Fibroblast of lung (primary cell): Measurements from ENCODE around the gene TAT. TPM values are rescaled to one million over a fixed set of nuclear protein-coding genes. Genes with fewer than 3 reads are reported as not detected.

Source experiments
- DNase-seq, 2 donors: peaks; one replicate each; pipeline versions ENCODE4 v3.0.0 to v3.0.0-alpha.2; 2010; ENCODE audit warnings: low read depth in 2 of 2
- H2AFZ ChIP-seq: 2 replicates; pipeline ENCODE4 v1.5.1; 2012; ENCODE audit warnings: low read length, control low read depth, inconsistent platforms
- H3K27ac ChIP-seq: 2 replicates; pipeline ENCODE4 v1.5.1; 2011; ENCODE audit warnings: low read length, control low read depth; ENCODE audit not compliant: insufficient read depth
- H3K27me3 ChIP-seq: 2 replicates; pipeline ENCODE4 v1.5.1; 2011; ENCODE audit warnings: mild to moderate bottlenecking, low read length; ENCODE audit not compliant: control insufficient read depth, insufficient read depth
- H3K36me3 ChIP-seq: 2 replicates; pipeline ENCODE4 v1.5.1; 2011; ENCODE audit warnings: low read length; ENCODE audit not compliant: control insufficient read depth, insufficient read depth
- H3K4me1 ChIP-seq: 2 replicates; pipeline ENCODE4 v1.5.1; 2011; ENCODE audit warnings: low read length; ENCODE audit not compliant: control insufficient read depth, insufficient read depth; ENCODE audit errors: extremely low read depth
- H3K4me2 ChIP-seq: 2 replicates; pipeline ENCODE4 v1.5.1; 2011; ENCODE audit warnings: low read length, control low read depth; ENCODE audit not compliant: insufficient read depth; ENCODE audit errors: extremely low read depth
- H3K4me3 ChIP-seq, 4 experiments: fragments of 200-600 bp in 1 of 4; sonication (generic) in 1 of 4; replicated peaks in 1 of 4; 2 replicates each; pipeline ENCODE4 v1.5.1; 2011 to 2016; ENCODE audit warnings: low read length in 4 of 4, low read depth in 3 of 4, mild to moderate bottlenecking in 3 of 4, control low read depth in 2 of 4, inconsistent platforms in 1 of 4, mixed read lengths in 1 of 4; ENCODE audit not compliant: insufficient read depth in 1 of 4; ENCODE audit errors: control extremely low read depth in 1 of 4
- H3K79me2 ChIP-seq: 2 replicates; pipeline ENCODE4 v1.5.1; 2012; ENCODE audit warnings: mild to moderate bottlenecking, low read length, inconsistent platforms; ENCODE audit not compliant: control insufficient read depth, insufficient read depth
- H3K9ac ChIP-seq: 2 replicates; pipeline ENCODE4 v1.5.1; 2011; ENCODE audit warnings: mild to moderate bottlenecking, low read length, control low read depth; ENCODE audit not compliant: insufficient read depth
- H3K9me3 ChIP-seq: 2 replicates; pipeline ENCODE4 v1.5.1; 2012; ENCODE audit warnings: low read depth, low read length; ENCODE audit not compliant: control insufficient read depth, insufficient read depth
- H4K20me1 ChIP-seq: 2 replicates; pipeline ENCODE4 v1.5.1; 2011; ENCODE audit warnings: low read length; ENCODE audit not compliant: control insufficient read depth, insufficient read depth; ENCODE audit errors: extremely low read depth
- CTCF ChIP-seq, 2 donors: IDR thresholded peaks in 1 of 2; conservative IDR thresholded peaks in 1 of 2; 1 replicate in 1 of 2; 2 replicates in 1 of 2; pipeline ENCODE4 v1.5.1; 2011 to 2012; ENCODE audit warnings: low read length in 2 of 2, control low read depth in 1 of 2, inconsistent platforms in 1 of 2, low read depth in 1 of 2, mild to moderate bottlenecking in 1 of 2
- EZH2 ChIP-seq: IDR thresholded peaks from 2 replicates; pipeline ENCODE4 v1.5.1; 2012; ENCODE audit warnings: low read length, control low read depth, mild to moderate bottlenecking; ENCODE audit errors: missing control alignments
- polyA plus RNA-seq, 2 donors: library from polyadenylated mRNA; depleted of rRNA in 1 of 2; stranded (reverse) in 1 of 2; unstranded in 1 of 2; fragments of >200 nt; gene quantifications; 2 replicates each; pipeline ENCODE4 v1.2.1, GENCODE V29; 2011 to 2012; ENCODE audit warnings: missing spikeins in 1 of 2
- total RNA-seq: library from RNA; depleted of rRNA; stranded (reverse); fragments of >200 nt; gene quantifications from 2 replicates; pipeline ENCODE4 v1.2.1, GENCODE V29; 2014

The TAT gene
- total and polyA plus RNA-seq, 2 donors (not counting 1 experiment from before 2014, with no cell fraction given), result not detected

- H3K9ac ChIP-seq, result no peak overlapping the region
- H3K27ac ChIP-seq, result no peak overlapping the region
- DNase-seq, result no peak
- H3K36me3 ChIP-seq, result no peaks in the 10 kb centered on the region
- no peaks in the 10 kb centered on the region for H3K79me2 ChIP-seq
- H2AFZ ChIP-seq, result no peak overlapping the region
- H3K9me3 ChIP-seq, result no peaks in the 10 kb centered on the region
- no peak overlapping the region for H3K4me2 ChIP-seq
- TF ChIP-seq CTCF (conservative IDR thresholded peaks at IDR 0.05 in 1 of 2, IDR thresholded peaks at IDR 0.05 in 1 of 2; ENCODE audit: low read depth in 1 of 2, low read length in 2 of 2), result no peak
- no peak for TF ChIP-seq EZH2
- no peak overlapping the region for H3K4me3 ChIP-seq
- H3K27me3 ChIP-seq, result no peaks in the 10 kb centered on the region
- no peaks in the 10 kb centered on the region for H4K20me1 ChIP-seq
- no peaks in the 10 kb centered on the region for H3K4me1 ChIP-seq
Observed at GRCh38 chr16:71567931-71568330, 9.0 kb downstream of the TAT start.

GRCh38 chr16:71565812-71566700 lies 10.8 kb downstream of the TAT start:
- H3K4me2 ChIP-seq, result peak overlapping the region; percentile 96
- no peaks in the 10 kb centered on the region for H3K27me3 ChIP-seq
- no peak overlapping the region for H3K27ac ChIP-seq
- TF ChIP-seq EZH2 (no peak), CTCF (conservative IDR thresholded peaks at IDR 0.05 in 1 of 2, IDR thresholded peaks at IDR 0.05 in 1 of 2; ENCODE audit: low read depth in 1 of 2, low read length in 2 of 2) (no peak)
- no peak overlapping the region for H3K9ac ChIP-seq
- no peaks in the 10 kb centered on the region for H3K4me1 ChIP-seq
- no peaks in the 10 kb centered on the region for H3K9me3 ChIP-seq
- H3K4me3 ChIP-seq, result peak overlapping the region in 3 of 4 experiments; percentile 74 to 82 (median 74)
- no peaks in the 10 kb centered on the region for H3K36me3 ChIP-seq
- no peaks in the 10 kb centered on the region for H4K20me1 ChIP-seq
- peak overlapping the region; percentile 98 for H2AFZ ChIP-seq
- H3K79me2 ChIP-seq, result no peaks in the 10 kb centered on the region
- DNase-seq, result no peak

- peak overlapping the region; percentile 98 for H2AFZ ChIP-seq
- no peak for DNase-seq
- H3K36me3 ChIP-seq, result no peaks in the 10 kb centered on the region
- TF ChIP-seq EZH2 (no peak), CTCF (conservative IDR thresholded peaks at IDR 0.05 in 1 of 2, IDR thresholded peaks at IDR 0.05 in 1 of 2; ENCODE audit: low read depth in 1 of 2, low read length in 2 of 2) (no peak)
- H3K9ac ChIP-seq, result peak overlapping the region; percentile 61
- H4K20me1 ChIP-seq, result no peaks in the 10 kb centered on the region
- peak overlapping the region; percentile 77 for H3K27ac ChIP-seq
- peak overlapping the region; percentile 96 for H3K4me2 ChIP-seq
- no peaks in the 10 kb centered on the region for H3K9me3 ChIP-seq
- no peaks in the 10 kb centered on the region for H3K4me1 ChIP-seq
- no peaks in the 10 kb centered on the region for H3K79me2 ChIP-seq
- H3K4me3 ChIP-seq, result peak overlapping the region; percentile 72 to 82 (median 74)
- H3K27me3 ChIP-seq, result no peaks in the 10 kb centered on the region
Observed at GRCh38 chr16:71564335-71564967, 12.4 kb downstream of the TAT start.
